ENCODE measurements around the gene HIF1A.
"Not testable (repeated sequence)": the region's sequence is repeated elsewhere in the genome, so short reads cannot be mapped to it uniquely, and the experiment has no call there.

Gene HIF1A

DNA sequence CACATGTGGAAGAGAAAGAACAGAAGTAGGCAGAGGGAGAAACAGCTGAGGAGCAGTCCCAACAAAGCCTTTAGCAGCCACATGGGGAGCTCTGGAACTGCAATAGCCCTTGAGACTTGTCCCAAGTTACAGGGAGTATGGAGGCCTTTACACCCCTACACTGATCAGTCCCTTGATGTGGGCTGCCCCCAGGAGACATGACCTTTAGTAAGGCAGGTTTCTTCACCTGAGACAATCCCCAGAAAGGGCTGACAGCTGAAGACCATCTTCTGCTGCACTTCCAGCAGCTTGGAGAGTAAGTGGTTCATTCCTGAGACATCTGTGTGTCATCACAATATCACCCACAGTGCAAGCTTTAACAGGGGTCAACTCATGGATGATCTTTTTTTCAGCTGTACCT lies 58.3 kb downstream of the HIF1A start:
- H3K27ac ChIP-seq: no peak overlapping the region
- TF ChIP-seq, protein P1, sequence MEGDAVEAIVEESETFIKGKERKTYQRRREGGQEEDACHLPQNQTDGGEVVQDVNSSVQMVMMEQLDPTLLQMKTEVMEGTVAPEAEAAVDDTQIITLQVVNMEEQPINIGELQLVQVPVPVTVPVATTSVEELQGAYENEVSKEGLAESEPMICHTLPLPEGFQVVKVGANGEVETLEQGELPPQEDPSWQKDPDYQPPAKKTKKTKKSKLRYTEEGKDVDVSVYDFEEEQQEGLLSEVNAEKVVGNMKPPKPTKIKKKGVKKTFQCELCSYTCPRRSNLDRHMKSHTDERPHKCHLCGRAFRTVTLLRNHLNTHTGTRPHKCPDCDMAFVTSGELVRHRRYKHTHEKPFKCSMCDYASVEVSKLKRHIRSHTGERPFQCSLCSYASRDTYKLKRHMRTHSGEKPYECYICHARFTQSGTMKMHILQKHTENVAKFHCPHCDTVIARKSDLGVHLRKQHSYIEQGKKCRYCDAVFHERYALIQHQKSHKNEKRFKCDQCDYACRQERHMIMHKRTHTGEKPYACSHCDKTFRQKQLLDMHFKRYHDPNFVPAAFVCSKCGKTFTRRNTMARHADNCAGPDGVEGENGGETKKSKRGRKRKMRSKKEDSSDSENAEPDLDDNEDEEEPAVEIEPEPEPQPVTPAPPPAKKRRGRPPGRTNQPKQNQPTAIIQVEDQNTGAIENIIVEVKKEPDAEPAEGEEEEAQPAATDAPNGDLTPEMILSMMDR (IDR thresholded peaks at IDR 0.05): no peak
- TF ChIP-seq ZFX (IDR thresholded peaks at IDR 0.05; ENCODE audit: borderline replicate concordance): no peak

- H3K27ac ChIP-seq: no peak overlapping the region
- no peak for TF ChIP-seq ZFX (IDR thresholded peaks at IDR 0.05; ENCODE audit: borderline replicate concordance)
- TF ChIP-seq, protein P1 (IDR thresholded peaks at IDR 0.05): no peak
Measured at GRCh38 chr14:61754627-61755381, 59.5 kb downstream of the HIF1A start.

DNA sequence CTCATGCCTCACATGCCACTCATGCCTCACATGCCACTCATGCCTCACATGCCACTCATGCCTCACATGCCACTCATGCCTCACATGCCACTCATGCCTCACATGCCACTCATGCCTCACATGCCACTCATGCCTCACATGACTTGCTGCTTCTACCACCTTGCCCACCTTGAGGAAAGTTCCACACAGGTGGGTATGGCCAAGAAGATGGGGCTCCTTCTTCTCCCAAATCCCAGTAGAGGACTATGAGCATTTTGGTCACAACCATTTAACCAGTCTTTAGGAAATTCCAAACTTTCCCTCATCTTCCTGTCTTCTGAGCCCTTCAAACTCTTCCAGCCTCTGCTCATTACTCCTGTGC lies 60.0 kb downstream of the HIF1A start:
- H3K27ac ChIP-seq: not testable (repeated sequence)

GRCh38 chr14:61756135-61756534 lies 60.8 kb downstream of the HIF1A start:
- H3K27ac ChIP-seq: no peak overlapping the region
- TF ChIP-seq ZFX (IDR thresholded peaks at IDR 0.05; ENCODE audit: borderline replicate concordance): no peak
- TF ChIP-seq, protein P1 (IDR thresholded peaks at IDR 0.05): no peak

DNA sequence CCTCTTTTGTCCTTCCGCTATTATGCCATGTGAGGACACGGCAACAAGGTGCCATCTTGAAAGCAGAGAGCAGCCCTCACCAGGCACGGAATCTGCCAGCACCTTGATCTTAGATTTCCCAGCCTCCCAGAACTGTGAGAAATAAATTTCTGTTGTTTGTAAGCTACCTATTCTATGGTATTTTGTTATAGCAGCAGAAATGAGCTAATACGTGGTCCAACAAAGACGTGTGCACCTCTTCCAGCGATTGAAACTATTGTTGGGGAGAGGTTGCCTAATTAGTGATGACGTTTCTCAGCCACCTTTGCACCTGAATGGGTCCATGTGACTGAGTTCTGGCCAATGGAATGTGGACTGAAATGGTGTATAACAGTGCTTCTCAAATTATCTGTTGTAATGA lies 64.6 kb downstream of the HIF1A start:
- H3K27ac ChIP-seq: no peak overlapping the region
- TF ChIP-seq ZFX (IDR thresholded peaks at IDR 0.05; ENCODE audit: borderline replicate concordance): no peak
- TF ChIP-seq, protein P1 (IDR thresholded peaks at IDR 0.05): no peak

DNA sequence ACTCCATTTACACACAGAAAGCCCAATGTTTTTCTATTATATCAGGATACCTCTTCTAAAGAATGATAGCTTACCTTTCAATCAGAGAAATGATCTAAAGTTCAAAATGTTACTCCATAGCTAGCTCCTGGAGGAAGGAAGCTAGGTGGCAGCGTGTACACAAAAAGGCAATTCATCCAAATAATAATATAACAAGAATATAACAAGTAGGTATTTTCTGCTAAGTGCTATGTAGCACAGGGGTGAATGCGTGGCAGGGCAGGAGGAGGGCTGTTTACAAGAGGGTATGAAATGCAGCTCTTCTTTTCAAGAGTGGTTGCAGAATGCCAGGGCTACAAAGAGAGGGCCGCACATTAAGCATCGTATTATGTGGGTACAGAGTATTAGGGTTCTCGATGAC lies 66.2 kb downstream of the HIF1A start:
- H3K27ac ChIP-seq: peak overlapping the region; percentile 64
- no peak for TF ChIP-seq ZFX (IDR thresholded peaks at IDR 0.05; ENCODE audit: borderline replicate concordance)
- TF ChIP-seq, protein P1 (IDR thresholded peaks at IDR 0.05): no peak

DNA sequence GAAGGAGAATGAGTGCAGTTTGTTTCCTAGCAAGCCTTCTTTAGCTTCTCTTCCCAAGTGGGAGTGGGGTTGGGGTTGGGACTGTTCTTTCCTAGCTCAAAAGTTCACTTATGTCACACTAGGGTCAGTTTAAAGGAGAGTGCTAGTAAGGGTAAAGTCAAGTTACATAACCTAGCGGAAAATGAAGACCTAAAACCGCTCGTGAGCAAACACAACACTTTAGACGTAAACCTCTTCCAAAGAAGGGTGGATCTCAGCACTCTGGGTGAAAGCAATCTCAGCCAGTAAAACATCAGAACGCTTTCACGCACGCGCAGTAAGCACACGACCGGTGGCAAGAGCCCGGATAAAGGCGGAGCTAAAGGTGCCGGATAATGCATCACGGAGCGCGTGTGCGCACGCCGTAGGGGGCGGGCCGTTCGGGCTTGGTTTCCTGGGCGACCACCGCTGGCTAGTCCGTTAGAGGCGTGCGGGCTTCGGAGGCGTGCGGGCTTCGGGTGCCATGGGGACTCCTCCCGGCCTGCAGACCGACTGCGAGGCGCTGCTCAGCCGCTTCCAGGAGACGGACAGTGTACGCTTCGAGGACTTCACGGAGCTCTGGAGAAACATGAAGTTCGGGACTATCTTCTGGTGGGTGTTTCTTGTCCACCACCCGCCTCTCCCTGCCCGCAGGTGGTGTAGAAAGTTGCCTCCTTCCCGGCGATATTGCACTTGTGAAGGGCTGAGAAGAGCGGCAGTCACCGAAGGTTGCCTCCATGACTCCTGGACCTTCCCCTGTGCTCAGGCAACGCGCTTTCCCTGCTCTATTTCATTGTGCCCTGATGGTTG lies 66.9 kb downstream of the HIF1A start, which contains the start of gene SNAPC1:
TSS of gene SNAPC1 (plus strand) at position 462 of the 828 bp plus-strand sequence. CDS start at position 503, 41 bp downstream.
- TF ChIP-seq, protein P1 (IDR thresholded peaks at IDR 0.05): no peak
- no peak for TF ChIP-seq ZFX (IDR thresholded peaks at IDR 0.05; ENCODE audit: borderline replicate concordance)
- H3K27ac ChIP-seq: peak within 1 kb of the TSS; percentile 64

Measured in 22Rv1 (cell line).